HL-60 (cell line): ENCODE data around the gene COL11A1.

Experiments used
- POLR2AphosphoS5 ChIP-seq: IDR thresholded peaks from 2 replicates; pipeline ENCODE4 v1.6.1; 2012; ENCODE audit warnings: low read depth
- TF ChIP-seq, protein P1 (sequence below): IDR thresholded peaks from one replicate; pipeline ENCODE4 v1.5.1; 2011; ENCODE audit warnings: low read length, control low read depth, inconsistent platforms; ENCODE audit not compliant: insufficient read depth

GRCh38 chr1:103025858-103026409 is 82.4 kb downstream of the COL11A1 start:
- TF ChIP-seq, protein P1, sequence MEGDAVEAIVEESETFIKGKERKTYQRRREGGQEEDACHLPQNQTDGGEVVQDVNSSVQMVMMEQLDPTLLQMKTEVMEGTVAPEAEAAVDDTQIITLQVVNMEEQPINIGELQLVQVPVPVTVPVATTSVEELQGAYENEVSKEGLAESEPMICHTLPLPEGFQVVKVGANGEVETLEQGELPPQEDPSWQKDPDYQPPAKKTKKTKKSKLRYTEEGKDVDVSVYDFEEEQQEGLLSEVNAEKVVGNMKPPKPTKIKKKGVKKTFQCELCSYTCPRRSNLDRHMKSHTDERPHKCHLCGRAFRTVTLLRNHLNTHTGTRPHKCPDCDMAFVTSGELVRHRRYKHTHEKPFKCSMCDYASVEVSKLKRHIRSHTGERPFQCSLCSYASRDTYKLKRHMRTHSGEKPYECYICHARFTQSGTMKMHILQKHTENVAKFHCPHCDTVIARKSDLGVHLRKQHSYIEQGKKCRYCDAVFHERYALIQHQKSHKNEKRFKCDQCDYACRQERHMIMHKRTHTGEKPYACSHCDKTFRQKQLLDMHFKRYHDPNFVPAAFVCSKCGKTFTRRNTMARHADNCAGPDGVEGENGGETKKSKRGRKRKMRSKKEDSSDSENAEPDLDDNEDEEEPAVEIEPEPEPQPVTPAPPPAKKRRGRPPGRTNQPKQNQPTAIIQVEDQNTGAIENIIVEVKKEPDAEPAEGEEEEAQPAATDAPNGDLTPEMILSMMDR = no peak
- TF ChIP-seq POLR2AphosphoS5 = no peak
